Fibroblast of upper back skin (primary cell): ENCODE data around the gene PCDH11Y.
"Not testable (repeated sequence)": the region's sequence is repeated elsewhere in the genome, so short reads cannot be mapped to it uniquely, and the experiment has no call there.

Experiments
- DNase-seq: peaks from one replicate; pipeline ENCODE4 v3.0.0-alpha.2; 2013

PCDH11Y gene

GRCh38 chrY:5000057-5000456 is at the start of gene PCDH11Y:
TSS of gene PCDH11Y (plus strand) at chrY:5000296. CDS start at chrY:5057100, 56,804 bp downstream.
- DNase-seq: not testable (repeated sequence)

DNA sequence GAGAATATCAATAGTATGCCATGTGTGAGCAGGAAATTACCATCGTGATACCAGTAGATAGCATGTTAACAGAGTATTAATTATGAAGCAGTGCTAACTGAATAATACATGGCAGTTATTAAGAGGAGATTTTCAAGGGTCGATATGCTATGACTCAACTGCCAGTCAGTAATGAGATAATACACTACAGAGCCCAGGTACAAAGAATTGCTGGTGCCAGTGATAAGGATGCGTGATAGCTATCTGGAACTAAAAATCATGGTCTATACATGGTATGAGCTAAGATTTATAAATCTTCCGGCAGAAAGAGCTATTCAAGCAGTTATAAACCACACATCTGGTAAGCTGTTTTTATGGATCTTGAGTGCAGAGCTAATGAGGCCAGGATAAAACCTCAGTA is 32.2 kb upstream of the PCDH11Y start:
- not testable (repeated sequence) for DNase-seq

- not testable (repeated sequence) for DNase-seq
Measured at GRCh38 chrY:4991743-4992400, 8.2 kb upstream of the PCDH11Y start.

- not testable (repeated sequence) for DNase-seq
Measured at GRCh38 chrY:4994892-4995291, 5.2 kb upstream of the PCDH11Y start.

DNA sequence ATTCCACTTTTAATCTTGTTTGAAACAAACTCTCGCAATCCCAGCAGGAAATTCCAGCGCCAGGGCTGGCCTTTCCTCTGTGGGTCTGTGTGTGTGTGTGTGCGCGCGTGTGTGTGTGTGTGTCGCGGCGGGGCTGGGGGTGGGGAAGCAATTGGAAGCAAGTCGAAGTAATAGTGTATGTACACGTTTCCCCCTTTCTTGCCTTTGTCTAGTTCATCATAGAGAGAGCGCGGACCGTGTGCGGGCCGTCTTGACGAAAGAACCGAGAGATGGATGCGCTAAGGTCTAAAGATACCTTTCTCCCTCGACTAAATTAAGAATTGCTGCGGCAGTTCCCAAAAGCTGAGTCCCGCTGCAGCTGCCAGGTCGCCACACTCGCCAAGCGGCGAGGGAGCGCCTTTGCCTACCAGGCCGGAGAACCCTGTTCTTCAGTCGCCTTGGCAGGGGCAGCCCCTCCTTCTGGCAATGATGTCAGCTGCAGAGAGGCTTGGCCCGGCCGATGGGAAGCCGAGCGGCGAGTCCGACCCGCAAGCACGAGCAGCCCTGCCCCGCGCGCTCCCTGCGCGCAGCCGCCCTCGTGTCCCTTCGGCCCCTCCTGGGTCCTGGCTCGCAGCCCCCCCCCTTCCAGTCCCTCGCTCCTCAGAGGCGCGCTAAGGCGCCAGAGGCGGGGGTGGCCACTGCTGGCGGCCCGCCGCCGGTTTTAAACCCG is 2.5 kb downstream of the PCDH11Y start:
- DNase-seq: not testable (repeated sequence)

DNA sequence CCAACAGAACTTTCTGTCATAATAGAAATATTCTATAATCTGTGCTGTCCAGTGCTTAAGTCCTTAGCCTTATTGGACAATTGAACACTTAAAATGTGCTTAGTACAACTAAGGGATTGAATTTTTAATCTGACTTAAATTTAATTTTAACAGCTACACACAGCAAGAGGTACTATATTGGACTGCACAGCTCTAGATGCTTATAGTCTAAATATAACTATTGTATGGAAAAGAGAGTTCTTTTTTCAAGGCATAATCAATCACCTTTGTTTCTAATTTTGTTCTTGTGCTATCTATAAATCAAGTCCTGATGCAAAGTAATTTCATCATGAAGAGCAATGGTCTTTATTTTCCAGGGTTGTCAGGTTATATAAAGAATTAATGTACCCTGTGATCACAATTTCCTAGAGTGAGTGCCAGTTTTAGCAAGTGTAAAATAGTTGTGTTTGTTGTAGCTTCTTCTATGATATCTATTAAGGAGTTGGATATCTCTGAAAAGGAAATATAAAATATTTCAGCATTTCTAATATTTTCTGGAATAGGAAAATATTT is 39.0 kb downstream of the PCDH11Y start:
- DNase-seq: not testable (repeated sequence)

GRCh38 chrY:5083017-5083416 is 82.9 kb downstream of the PCDH11Y start:
- DNase-seq: not testable (repeated sequence)

- DNase-seq: not testable (repeated sequence)
Measured at GRCh38 chrY:5182998-5183397, 182.9 kb downstream of the PCDH11Y start.

DNA sequence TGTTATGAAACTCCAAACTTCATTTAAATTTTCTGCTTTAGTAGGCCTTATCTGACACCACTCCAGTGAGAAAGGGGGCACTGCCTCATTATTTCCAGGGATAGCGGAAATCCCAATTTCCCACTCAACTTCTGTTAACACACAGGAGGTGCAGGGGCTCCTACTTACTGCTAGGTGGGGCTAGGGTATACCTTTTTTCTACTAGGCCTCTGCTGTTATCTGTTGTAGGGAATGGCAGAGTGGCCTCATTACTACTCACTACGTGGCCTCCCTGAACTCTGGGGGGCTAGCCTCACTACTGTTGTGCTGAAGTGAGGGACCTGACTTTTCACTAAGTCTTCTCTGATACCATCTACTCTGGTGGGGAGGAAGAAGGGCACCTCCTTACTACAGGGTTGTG is 215.0 kb downstream of the PCDH11Y start:
- not testable (repeated sequence) for DNase-seq

GRCh38 chrY:5324931-5325330 is 324.8 kb downstream of the PCDH11Y start:
- DNase-seq: not testable (repeated sequence)

DNA sequence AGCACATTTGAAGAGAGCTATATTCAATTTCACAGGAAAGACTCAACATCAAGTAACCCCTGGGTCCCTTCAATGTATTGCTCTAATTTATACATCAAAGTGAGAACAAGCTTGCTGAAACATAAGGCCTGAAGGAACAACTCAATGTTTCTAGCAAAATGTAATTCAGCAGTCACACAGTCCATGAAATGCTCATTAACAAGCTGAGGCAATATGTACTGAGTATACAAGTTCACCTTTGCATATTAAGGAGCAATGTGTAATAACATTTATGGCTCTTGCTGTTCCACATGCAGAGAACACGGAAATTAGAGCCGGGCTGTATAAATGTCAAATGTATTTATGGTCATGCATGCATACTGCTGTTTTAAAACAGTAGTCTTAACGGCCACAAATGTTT is 342.1 kb downstream of the PCDH11Y start:
- DNase-seq: not testable (repeated sequence)

DNA sequence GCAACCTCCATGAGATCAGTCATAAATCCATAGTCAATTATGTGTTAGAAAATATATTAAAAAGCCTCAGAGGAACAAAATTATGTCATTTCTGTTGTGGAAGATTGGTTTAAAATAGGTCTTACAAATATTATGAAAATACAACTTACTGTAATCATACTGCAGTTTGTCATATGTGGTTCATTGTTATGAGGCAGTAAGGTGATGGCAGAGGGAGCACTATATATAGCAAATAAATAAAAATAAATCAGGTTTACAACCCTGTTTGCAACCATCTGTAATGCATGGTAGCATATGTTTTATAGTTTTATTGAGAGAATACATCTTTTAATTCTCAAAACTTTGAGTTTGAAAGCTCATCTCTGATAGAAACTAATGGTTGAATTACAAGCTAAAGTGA is 543.6 kb downstream of the PCDH11Y start:
- not testable (repeated sequence) for DNase-seq

GRCh38 chrY:5638589-5638988 is 638.5 kb downstream of the PCDH11Y start:
- DNase-seq: not testable (repeated sequence)

- not testable (repeated sequence) for DNase-seq
Measured at GRCh38 chrY:5679265-5679664, 679.2 kb downstream of the PCDH11Y start.

GRCh38 chrY:5708727-5709126 is 708.6 kb downstream of the PCDH11Y start:
- not testable (repeated sequence) for DNase-seq

DNA sequence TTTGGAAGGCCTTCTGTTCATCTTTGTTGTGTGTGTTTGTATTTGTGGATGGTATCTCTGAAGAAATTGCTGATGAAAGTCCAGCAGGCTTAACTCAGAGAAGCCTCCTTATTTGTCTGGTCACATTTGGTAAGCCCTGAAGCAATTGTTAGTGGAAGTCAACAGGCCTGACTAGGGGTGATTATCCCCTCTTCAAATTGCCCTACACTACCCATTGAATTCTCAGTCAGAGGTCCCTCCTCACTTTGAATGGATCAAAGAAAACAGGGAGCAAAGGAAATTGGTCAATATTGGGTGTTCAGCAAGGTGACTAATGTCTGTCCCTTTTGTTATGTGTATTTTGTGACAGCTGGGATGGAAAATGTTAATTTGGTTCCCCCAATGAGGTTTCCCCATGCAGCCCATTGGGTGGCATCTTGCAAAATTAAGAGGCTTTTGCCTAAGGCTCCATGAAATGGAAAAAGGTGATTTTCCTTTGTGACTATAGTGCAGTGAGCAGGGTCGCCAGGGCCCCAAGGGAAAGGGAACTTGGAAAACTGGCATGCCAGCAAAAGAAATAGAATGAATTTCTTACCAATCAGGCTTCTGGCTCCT is 709.8 kb downstream of the PCDH11Y start:
- not testable (repeated sequence) for DNase-seq

DNA sequence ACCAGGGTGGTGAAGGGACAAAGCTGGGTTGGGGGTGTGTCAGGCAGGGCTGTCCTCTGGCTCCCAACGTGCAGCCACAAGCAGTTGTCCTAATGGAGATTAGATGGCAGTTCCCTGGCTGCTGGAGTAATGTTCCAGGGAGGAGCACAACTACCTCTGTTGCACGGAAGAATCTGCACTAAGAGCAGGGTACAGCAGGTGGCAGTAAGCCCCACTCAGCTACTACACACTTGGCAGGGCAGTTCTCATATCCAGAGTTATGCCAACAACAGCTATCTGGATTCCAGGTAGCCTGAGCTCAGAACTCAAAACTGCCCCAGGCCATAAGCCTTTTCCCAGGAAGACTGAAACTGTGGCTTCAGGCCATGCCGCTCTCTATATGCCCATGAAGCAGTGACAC is 761.3 kb downstream of the PCDH11Y start:
- DNase-seq: not testable (repeated sequence)

DNA sequence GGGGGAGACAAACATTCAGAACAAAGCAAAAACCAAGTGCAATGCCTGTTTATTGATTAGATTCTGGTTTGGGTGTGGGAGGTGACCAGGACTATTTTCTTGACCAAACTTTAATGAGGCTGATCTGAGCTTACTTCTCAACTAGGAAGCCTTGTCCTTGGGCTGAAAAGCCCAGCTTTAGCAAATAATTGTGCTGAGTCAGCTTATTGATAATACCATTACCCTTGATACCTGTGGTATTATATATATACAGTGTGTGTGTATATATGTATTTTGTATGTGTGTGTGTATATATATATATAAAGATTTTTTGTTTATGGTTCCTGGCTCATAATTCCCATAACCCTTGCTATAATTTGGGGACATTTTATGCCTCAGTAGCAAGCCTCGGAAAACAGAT is 776.4 kb downstream of the PCDH11Y start:
- DNase-seq: not testable (repeated sequence)
